PC-9 (cell line): ENCODE results near the gene PDZD4.

Experiments
- EZH2 ChIP-seq: fragments of 200-600 bp; sonication (generic); IDR thresholded peaks from 2 replicates; pipeline ENCODE4 v1.8.0; 2017; ENCODE audit warnings: antibody characterized with exemption, low read depth
- TF ChIP-seq, protein P1 (sequence below): fragments of 200-600 bp; sonication (generic); conservative IDR thresholded peaks from 2 replicates; pipeline ENCODE4 v1.6.1; 2017; ENCODE audit warnings: mixed run types, antibody characterized with exemption, mild to moderate bottlenecking, moderate library complexity

DNA sequence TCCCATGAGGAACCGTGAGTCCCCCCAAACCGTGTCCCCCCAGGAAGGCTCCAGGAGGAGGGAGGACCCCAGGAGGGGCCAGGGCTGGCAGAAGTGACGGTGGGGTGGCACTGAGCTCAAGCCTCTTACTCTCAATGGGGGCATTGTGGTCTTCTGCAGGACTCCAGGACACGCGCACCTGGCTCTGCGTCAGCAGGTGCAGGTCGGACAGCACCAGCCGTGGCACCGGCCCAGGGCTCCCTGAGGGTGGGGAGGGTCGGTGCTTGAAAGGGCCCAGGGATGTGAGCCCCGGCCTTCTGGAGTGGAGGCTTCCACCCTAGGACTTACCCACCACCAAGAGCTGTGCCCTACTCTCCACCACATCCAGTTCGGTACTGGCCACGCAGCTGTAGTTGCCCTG is 37.3 kb upstream of the PDZD4 start:
- TF ChIP-seq EZH2 = no peak
- TF ChIP-seq, protein P1, sequence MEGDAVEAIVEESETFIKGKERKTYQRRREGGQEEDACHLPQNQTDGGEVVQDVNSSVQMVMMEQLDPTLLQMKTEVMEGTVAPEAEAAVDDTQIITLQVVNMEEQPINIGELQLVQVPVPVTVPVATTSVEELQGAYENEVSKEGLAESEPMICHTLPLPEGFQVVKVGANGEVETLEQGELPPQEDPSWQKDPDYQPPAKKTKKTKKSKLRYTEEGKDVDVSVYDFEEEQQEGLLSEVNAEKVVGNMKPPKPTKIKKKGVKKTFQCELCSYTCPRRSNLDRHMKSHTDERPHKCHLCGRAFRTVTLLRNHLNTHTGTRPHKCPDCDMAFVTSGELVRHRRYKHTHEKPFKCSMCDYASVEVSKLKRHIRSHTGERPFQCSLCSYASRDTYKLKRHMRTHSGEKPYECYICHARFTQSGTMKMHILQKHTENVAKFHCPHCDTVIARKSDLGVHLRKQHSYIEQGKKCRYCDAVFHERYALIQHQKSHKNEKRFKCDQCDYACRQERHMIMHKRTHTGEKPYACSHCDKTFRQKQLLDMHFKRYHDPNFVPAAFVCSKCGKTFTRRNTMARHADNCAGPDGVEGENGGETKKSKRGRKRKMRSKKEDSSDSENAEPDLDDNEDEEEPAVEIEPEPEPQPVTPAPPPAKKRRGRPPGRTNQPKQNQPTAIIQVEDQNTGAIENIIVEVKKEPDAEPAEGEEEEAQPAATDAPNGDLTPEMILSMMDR = no peak
